Measurements from ENCODE around the gene GRIN2A.

DNA sequence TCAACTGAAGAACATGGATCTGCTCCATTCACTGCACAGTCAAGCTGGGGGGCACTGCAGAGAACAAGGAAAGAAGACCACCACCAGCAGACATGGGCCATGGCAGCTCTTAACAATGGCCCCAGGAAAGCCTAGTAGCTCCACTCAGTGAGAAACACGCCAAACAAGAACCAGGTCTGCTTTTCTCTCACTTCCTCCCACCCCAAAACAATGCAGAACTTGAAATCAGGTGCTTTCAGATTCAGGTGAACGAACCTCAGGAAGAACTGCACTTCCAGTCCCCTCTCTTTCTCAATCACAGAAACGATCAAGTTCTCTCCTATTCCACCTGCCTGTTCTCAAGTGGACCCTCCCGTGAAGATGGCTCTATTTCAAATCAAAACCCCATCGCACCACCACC, 155.6 kb downstream of the GRIN2A start:
- TF ChIP-seq ZFP3 (CRISPR knock-in tag; IDR thresholded peaks at IDR 0.05) (no peak), ARNTL (CRISPR knock-in tag; IDR thresholded peaks at IDR 0.05; ENCODE audit: borderline replicate concordance, low read depth) (no peak), TCF4 (CRISPR knock-in tag; IDR thresholded peaks at IDR 0.05; ENCODE audit: borderline replicate concordance) (no peak), ZFP30 (CRISPR knock-in tag; IDR thresholded peaks at IDR 0.05) (no peak), RARB (CRISPR knock-in tag; IDR thresholded peaks at IDR 0.05) (no peak), ZNF565 (CRISPR knock-in tag; conservative IDR thresholded peaks at IDR 0.05; ENCODE audit: low read depth) (no peak), ZNF70 (CRISPR knock-in tag; IDR thresholded peaks at IDR 0.05) (no peak), ZNF8 (CRISPR knock-in tag; IDR thresholded peaks at IDR 0.05) (no peak), TSHZ2 (CRISPR knock-in tag; IDR thresholded peaks at IDR 0.05) (no peak), ESRRG (CRISPR knock-in tag; IDR thresholded peaks at IDR 0.05) (no peak)
- TF ChIP-seq, protein P1, sequence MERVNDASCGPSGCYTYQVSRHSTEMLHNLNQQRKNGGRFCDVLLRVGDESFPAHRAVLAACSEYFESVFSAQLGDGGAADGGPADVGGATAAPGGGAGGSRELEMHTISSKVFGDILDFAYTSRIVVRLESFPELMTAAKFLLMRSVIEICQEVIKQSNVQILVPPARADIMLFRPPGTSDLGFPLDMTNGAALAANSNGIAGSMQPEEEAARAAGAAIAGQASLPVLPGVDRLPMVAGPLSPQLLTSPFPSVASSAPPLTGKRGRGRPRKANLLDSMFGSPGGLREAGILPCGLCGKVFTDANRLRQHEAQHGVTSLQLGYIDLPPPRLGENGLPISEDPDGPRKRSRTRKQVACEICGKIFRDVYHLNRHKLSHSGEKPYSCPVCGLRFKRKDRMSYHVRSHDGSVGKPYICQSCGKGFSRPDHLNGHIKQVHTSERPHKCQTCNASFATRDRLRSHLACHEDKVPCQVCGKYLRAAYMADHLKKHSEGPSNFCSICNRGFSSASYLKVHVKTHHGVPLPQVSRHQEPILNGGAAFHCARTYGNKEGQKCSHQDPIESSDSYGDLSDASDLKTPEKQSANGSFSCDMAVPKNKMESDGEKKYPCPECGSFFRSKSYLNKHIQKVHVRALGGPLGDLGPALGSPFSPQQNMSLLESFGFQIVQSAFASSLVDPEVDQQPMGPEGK (CRISPR knock-in tag; IDR thresholded peaks at IDR 0.05; ENCODE audit: borderline replicate concordance), result no peak

Data from SK-N-SH treated with all-trans-retinoic acid at 6 μM for 48 hours (cell line).